Measurements from ENCODE around the gene AKT2. TPM values are rescaled to one million over a fixed set of nuclear protein-coding genes. Genes with fewer than 3 reads are reported as not detected.

AKT2 gene
- polyA plus RNA-seq, 3 donors, result 11.4 to 122 (median 16.3) TPM

DNA sequence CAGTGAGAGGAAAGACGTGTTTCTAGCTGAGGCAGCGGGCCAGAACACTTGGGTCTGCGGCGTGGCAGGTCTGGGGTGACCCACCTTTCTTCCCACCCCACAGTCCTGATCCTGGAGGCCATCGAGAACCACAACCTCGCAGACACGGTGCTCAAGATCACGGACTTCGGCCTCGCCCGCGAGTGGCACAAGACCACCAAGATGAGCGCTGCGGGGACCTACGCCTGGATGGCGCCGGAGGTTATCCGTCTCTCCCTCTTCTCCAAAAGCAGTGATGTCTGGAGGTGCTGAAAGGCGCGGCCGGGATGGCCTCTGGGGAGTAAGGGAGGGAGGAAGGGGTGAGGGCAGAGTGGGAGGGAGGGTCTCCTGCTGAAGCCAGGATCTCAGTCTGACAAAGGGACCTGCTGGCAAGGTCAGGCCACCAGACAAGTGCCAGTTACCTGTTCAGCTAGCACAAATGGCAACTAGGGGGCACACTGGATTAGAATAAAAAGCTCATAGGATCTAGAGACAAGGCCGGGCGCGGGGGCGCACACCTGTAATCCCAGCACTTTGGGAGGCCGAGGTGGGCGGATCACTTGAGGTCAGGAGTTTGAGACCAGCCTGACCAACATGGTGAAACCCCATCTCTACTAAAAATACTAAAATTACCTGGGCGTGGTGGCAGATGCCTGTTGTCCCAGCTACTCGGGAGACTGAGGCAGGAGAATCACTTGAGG, 86.7 kb downstream of the AKT2 start:
- Mint-ChIP-seq H3K4me3 (no peak overlapping the region), H3K9me3 (peaks cover 0 to 1% (median 0%) of the 10 kb centered on the region in 7 donors), H3K27me3 (ENCODE audit: low read depth in 3 of 3) (peaks cover 0 to 3% (median 2%) of the 10 kb centered on the region in 3 donors), H3K27ac (peak overlapping the region in 2 of 7 donors; percentile 2 to 50), H3K4me1 (peaks cover 8% of the 10 kb centered on the region), H3K36me3 (peaks cover 12 to 13% of the 10 kb centered on the region in 2 donors)
- Histone ChIP-seq H3K4me2 (replicated peaks; ENCODE audit: extremely low read depth, low read length, poor library complexity, severe bottlenecking) (no peak overlapping the region), H3K9me3 (replicated peaks in 1 of 2; ENCODE audit: control insufficient read depth in 1 of 2, insufficient read depth in 1 of 2, low read length in 2 of 2) (no peaks in the 10 kb centered on the region), H4K20me1 (ENCODE audit: insufficient read depth, low read length) (no peaks in the 10 kb centered on the region), H3K79me2 (ENCODE audit: insufficient read depth, low read length) (no peaks in the 10 kb centered on the region), H3K27me3 (ENCODE audit: control insufficient read depth in 2 of 2, insufficient read depth in 2 of 2, low read length in 2 of 2) (no peaks in the 10 kb centered on the region), H3K4me3 (replicated peaks in 1 of 3; ENCODE audit: low read depth in 2 of 3, low read length in 3 of 3) (no peak overlapping the region), H3K9ac (ENCODE audit: insufficient read depth, low read length, poor library complexity, severe bottlenecking) (no peak overlapping the region), H3K27ac (ENCODE audit: low read depth in 1 of 2, low read length in 2 of 2) (no peak overlapping the region), H3K4me1 (ENCODE audit: control insufficient read depth in 1 of 2, insufficient read depth in 2 of 2, low read length in 2 of 2) (no peaks in the 10 kb centered on the region), H3K36me3 (replicated peaks in 1 of 2; ENCODE audit: control insufficient read depth in 1 of 2, insufficient read depth in 2 of 2, low read length in 2 of 2) (peaks cover 4% of the 10 kb centered on the region in 2 donors), H2AFZ (ENCODE audit: insufficient read depth, low read depth, low read length, poor library complexity, severe bottlenecking) (no peak overlapping the region)
- DNase-seq, result no peak
- over 99% methylated on average over 13 of the region's 29 CpGs for WGBS (ENCODE audit: insufficient coverage)
- TF ChIP-seq, protein P1, sequence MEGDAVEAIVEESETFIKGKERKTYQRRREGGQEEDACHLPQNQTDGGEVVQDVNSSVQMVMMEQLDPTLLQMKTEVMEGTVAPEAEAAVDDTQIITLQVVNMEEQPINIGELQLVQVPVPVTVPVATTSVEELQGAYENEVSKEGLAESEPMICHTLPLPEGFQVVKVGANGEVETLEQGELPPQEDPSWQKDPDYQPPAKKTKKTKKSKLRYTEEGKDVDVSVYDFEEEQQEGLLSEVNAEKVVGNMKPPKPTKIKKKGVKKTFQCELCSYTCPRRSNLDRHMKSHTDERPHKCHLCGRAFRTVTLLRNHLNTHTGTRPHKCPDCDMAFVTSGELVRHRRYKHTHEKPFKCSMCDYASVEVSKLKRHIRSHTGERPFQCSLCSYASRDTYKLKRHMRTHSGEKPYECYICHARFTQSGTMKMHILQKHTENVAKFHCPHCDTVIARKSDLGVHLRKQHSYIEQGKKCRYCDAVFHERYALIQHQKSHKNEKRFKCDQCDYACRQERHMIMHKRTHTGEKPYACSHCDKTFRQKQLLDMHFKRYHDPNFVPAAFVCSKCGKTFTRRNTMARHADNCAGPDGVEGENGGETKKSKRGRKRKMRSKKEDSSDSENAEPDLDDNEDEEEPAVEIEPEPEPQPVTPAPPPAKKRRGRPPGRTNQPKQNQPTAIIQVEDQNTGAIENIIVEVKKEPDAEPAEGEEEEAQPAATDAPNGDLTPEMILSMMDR (IDR thresholded peaks at IDR 0.05), result no peak
- intact Hi-C loops (cut with micrococcal nuclease), result no loop called here

DNA sequence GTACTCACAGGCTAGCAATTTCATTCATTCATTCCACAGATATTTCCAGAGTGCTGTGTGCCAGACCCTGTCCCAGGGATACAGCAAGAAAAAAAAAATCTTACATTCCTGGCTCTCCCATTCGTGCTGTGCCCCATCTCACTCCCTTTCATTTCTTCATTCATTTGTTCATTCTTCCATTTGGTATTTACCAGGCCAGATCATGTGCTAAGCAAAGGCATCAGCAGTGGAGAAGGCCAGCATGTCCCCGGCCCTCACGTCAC, 91.6 kb downstream of the AKT2 start:
- Histone ChIP-seq H3K9me3 (replicated peaks in 1 of 2; ENCODE audit: control insufficient read depth in 1 of 2, insufficient read depth in 1 of 2, low read length in 2 of 2) (no peaks in the 10 kb centered on the region), H4K20me1 (ENCODE audit: insufficient read depth, low read length) (no peaks in the 10 kb centered on the region), H3K27ac (ENCODE audit: low read depth in 1 of 2, low read length in 2 of 2) (no peak overlapping the region), H3K4me2 (replicated peaks; ENCODE audit: extremely low read depth, low read length, poor library complexity, severe bottlenecking) (no peak overlapping the region), H3K27me3 (ENCODE audit: control insufficient read depth in 2 of 2, insufficient read depth in 2 of 2, low read length in 2 of 2) (no peaks in the 10 kb centered on the region), H3K9ac (ENCODE audit: insufficient read depth, low read length, poor library complexity, severe bottlenecking) (no peak overlapping the region), H3K4me3 (replicated peaks in 1 of 3; ENCODE audit: low read depth in 2 of 3, low read length in 3 of 3) (no peak overlapping the region), H3K4me1 (ENCODE audit: control insufficient read depth in 1 of 2, insufficient read depth in 2 of 2, low read length in 2 of 2) (peaks cover 21 to 34% of the 10 kb centered on the region in 2 donors), H3K79me2 (ENCODE audit: insufficient read depth, low read length) (no peaks in the 10 kb centered on the region), H3K36me3 (replicated peaks in 1 of 2; ENCODE audit: control insufficient read depth in 1 of 2, insufficient read depth in 2 of 2, low read length in 2 of 2) (no peaks in the 10 kb centered on the region), H2AFZ (ENCODE audit: insufficient read depth, low read depth, low read length, poor library complexity, severe bottlenecking) (no peak overlapping the region)
- 100% methylated on average over 3 of the region's 3 CpGs for WGBS (ENCODE audit: insufficient coverage)
- no peak for DNase-seq
- Mint-ChIP-seq H3K4me3 (no peak overlapping the region), H3K9me3 (peaks cover 0 to 1% (median 0%) of the 10 kb centered on the region in 7 donors), H3K27ac (no peak overlapping the region), H3K36me3 (peaks cover 1 to 2% of the 10 kb centered on the region in 2 donors), H3K27me3 (ENCODE audit: low read depth in 3 of 3) (peaks cover 3 to 18% (median 11%) of the 10 kb centered on the region in 3 donors), H3K4me1 (peaks cover 30% of the 10 kb centered on the region)
- intact Hi-C loops (cut with micrococcal nuclease), result no loop called here
- TF ChIP-seq, protein P1 (IDR thresholded peaks at IDR 0.05), result no peak
